AG09309 (cell line): ENCODE measurements around the gene CADPS.

Source experiments
- DNase-seq: peaks from one replicate; pipeline ENCODE4 v3.0.0-alpha.2; 2010; ENCODE audit warnings: low read depth
- H3K4me3 ChIP-seq: 2 replicates; pipeline ENCODE4 v1.5.1; 2011; ENCODE audit warnings: mild to moderate bottlenecking, low read depth, low read length, moderate library complexity; ENCODE audit not compliant: control insufficient read depth
- TF ChIP-seq, protein P1 (sequence below): IDR thresholded peaks from 2 replicates; pipeline ENCODE4 v1.5.1; 2011; ENCODE audit warnings: mild to moderate bottlenecking, low read depth, low read length, inconsistent platforms; ENCODE audit not compliant: insufficient read depth, control insufficient read depth; ENCODE audit errors: missing control alignments

Gene CADPS

GRCh38 chr3:62682826-62683225 is 192.4 kb downstream of the CADPS start:
- TF ChIP-seq, protein P1, sequence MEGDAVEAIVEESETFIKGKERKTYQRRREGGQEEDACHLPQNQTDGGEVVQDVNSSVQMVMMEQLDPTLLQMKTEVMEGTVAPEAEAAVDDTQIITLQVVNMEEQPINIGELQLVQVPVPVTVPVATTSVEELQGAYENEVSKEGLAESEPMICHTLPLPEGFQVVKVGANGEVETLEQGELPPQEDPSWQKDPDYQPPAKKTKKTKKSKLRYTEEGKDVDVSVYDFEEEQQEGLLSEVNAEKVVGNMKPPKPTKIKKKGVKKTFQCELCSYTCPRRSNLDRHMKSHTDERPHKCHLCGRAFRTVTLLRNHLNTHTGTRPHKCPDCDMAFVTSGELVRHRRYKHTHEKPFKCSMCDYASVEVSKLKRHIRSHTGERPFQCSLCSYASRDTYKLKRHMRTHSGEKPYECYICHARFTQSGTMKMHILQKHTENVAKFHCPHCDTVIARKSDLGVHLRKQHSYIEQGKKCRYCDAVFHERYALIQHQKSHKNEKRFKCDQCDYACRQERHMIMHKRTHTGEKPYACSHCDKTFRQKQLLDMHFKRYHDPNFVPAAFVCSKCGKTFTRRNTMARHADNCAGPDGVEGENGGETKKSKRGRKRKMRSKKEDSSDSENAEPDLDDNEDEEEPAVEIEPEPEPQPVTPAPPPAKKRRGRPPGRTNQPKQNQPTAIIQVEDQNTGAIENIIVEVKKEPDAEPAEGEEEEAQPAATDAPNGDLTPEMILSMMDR, result no peak
- no peak overlapping the region for H3K4me3 ChIP-seq
- no peak for DNase-seq

- no peak overlapping the region for H3K4me3 ChIP-seq
- TF ChIP-seq, protein P1, result no peak
- DNase-seq, result no peak
Measured at GRCh38 chr3:62679988-62680387, 195.2 kb downstream of the CADPS start.

GRCh38 chr3:62678841-62679240 is 196.4 kb downstream of the CADPS start:
- TF ChIP-seq, protein P1, result no peak
- no peak for DNase-seq
- no peak overlapping the region for H3K4me3 ChIP-seq

DNA sequence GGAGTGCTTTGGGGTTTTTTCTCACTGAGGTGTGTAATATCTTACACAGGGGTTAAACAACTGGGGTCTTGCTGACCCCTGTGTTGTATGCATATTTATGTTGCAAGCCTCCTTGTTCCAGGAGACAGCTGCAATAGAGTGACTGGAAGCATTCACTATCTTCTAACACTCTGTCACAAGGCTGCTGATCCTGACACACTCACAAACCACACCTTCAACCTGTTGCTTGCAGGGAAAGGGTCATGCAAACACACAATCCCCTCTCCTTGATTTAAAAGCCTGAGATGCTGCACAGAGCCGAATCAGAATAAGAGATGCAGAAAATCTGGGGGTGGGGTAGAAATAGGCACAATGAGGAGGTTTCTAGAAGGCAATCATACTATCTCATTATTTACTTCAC is 197.3 kb downstream of the CADPS start:
- DNase-seq, result no peak
- no peak overlapping the region for H3K4me3 ChIP-seq
- TF ChIP-seq, protein P1, result no peak

- TF ChIP-seq, protein P1, result no peak
- H3K4me3 ChIP-seq, result no peak overlapping the region
- no peak for DNase-seq
Measured at GRCh38 chr3:62676689-62677271, 198.4 kb downstream of the CADPS start.

GRCh38 chr3:62675492-62675891 is 199.7 kb downstream of the CADPS start:
- no peak overlapping the region for H3K4me3 ChIP-seq
- DNase-seq, result no peak
- TF ChIP-seq, protein P1, result no peak

- TF ChIP-seq, protein P1, result no peak
- DNase-seq, result no peak
Measured at GRCh38 chr3:62672988-62673313, 202.3 kb downstream of the CADPS start.

More at GRCh38 chr3:62672988-62673313, 202.3 kb downstream of the CADPS start:
- H3K4me3 ChIP-seq, result no peak overlapping the region
